SJCRH30 (cell line): ENCODE results near the gene GNAI3. TPM values are rescaled to one million over a fixed set of nuclear protein-coding genes. Genes with fewer than 3 reads are reported as not detected.
A peak's percentile ranks its signal among the peaks of the same experiment; 100 is the strongest.

Experiments
- DNase-seq, 2 experiments: peaks; one replicate each; pipeline ENCODE4 v3.0.0-alpha.2; 2015 to 2020
- H3K27ac ChIP-seq: fragments of 250-450 bp; sonication (Bioruptor Pico); 2 replicates; pipeline ENCODE4 v1.5.1; 2020; ENCODE audit warnings: mild to moderate bottlenecking, moderate library complexity
- H3K27me3 ChIP-seq: fragments of 250-450 bp; sonication (Bioruptor Pico); 2 replicates; pipeline ENCODE4 v1.5.1; 2020; ENCODE audit warnings: mild to moderate bottlenecking, moderate library complexity
- H3K36me3 ChIP-seq: fragments of 250-450 bp; sonication (Bioruptor Pico); 2 replicates; pipeline ENCODE4 v1.5.1; 2020; ENCODE audit warnings: mild to moderate bottlenecking, moderate library complexity
- H3K4me1 ChIP-seq: fragments of 250-450 bp; sonication (Bioruptor Pico); 2 replicates; pipeline ENCODE4 v1.5.1; 2020; ENCODE audit warnings: mild to moderate bottlenecking, moderate library complexity
- H3K4me3 ChIP-seq: fragments of 250-450 bp; sonication (Bioruptor Pico); 2 replicates; pipeline ENCODE4 v1.5.1; 2020; ENCODE audit warnings: mild to moderate bottlenecking, moderate library complexity
- H3K9me3 ChIP-seq: fragments of 250-450 bp; sonication (Bioruptor Pico); replicated peaks from 2 replicates; pipeline ENCODE4 v1.5.1; 2020; ENCODE audit warnings: mild to moderate bottlenecking, moderate library complexity
- total RNA-seq: library from RNA; depleted of rRNA; stranded (reverse); fragments of >200 nt; shearing (Covaris generic); gene quantifications from 2 replicates; pipeline ENCODE4 v1.2.3, GENCODE V29; 2014

The GNAI3 gene
- total RNA-seq, 1 experiment from 2014 or later = 13.4 TPM

DNA sequence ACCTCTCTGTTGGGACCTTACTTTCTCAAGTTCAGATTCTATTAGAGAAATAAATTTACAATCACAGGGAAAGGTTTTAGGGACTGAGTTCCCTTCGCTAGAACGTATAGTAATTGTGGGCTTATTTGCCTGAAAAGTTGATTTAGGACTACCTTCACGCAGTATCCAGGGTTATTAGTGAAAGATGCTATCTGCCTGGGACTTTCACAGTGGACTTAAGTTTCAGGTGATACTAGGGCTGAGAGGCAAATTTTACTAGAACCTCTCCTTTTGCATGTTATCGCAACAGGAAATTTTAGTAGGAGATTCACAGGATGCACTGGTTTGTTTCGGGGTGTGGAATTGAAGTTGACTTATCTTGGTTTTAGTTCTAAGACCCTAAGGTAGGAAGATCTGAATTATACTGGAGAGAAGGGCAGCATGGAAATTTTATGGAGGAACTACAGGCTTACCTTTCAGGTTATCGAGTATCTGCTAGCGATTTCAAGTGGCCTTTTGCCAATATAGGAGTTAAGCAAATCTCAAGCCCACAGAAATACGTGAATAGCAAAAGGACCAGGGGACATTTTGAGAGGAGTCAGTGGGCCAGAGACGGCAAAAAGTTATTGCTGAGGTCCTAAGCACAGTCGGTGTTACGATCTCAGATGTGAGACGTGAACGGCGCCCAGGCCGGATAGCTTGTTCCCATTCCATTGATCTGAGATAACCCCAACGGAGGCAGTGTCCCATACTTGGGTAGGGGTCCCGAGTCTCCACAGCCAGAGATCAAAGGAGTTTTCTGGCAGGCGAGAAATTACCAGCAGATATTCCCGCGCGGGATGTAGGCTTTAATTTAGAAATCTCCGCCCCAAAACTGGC is 723 bp upstream of the GNAI3 start:
- no peak for DNase-seq
- peaks cover 14% of the 10 kb centered on the region for H3K4me1 ChIP-seq
- no peaks in the 10 kb centered on the region for H3K36me3 ChIP-seq
- H3K4me3 ChIP-seq = peak overlapping the region; percentile 84
- H3K27me3 ChIP-seq = no peaks in the 10 kb centered on the region
- H3K9me3 ChIP-seq = no peaks in the 10 kb centered on the region
- H3K27ac ChIP-seq = peak overlapping the region; percentile 52

DNA sequence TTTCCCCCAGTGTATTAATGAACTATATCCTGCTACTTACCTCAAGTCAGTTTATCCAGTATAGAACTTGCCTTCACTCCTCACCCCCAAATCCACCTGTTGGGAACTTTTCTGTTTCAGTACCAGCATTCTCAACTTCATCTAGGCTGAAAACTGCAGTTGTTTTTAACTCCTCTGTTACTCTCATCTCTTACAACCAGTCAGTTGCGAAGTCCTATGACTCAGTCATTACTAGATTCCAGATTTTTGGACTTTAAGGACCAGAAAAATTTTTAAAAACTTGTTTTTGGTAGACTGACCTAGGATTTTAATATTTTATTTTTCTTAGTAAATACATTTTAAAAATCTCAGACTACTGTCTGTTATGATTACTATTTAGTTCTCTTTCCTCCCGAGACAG is 8.1 kb downstream of the GNAI3 start:
- Histone ChIP-seq H3K9me3 (no peaks in the 10 kb centered on the region), H3K27me3 (no peaks in the 10 kb centered on the region), H3K36me3 (no peaks in the 10 kb centered on the region), H3K4me1 (no peaks in the 10 kb centered on the region), H3K4me3 (no peak overlapping the region), H3K27ac (no peak overlapping the region)
- no peak for DNase-seq

- DNase-seq = no peak
- Histone ChIP-seq H3K4me3 (no peak overlapping the region), H3K4me1 (no peaks in the 10 kb centered on the region), H3K27ac (no peak overlapping the region), H3K9me3 (no peaks in the 10 kb centered on the region), H3K36me3 (no peaks in the 10 kb centered on the region), H3K27me3 (no peaks in the 10 kb centered on the region)
Observed at GRCh38 chr1:109557520-109557919, 9.1 kb downstream of the GNAI3 start.

DNA sequence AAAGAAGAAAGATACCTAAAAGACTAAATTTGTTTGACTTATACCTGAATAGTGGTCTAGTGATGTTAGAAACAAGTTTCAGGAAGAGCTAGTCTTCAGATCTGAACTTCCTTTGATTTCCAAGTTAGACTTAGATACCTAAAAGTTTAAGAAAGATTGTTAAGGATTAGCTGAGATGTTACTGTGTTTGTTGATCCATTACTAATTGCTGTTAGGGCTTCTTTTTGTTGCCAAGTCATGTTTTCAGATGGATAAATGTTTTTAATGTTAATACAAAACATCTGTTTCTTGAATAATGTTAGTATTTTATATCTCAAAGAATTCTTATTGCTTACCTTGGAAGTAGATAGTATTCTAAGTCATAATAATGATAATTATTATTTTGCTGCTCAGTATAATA is 11.6 kb downstream of the GNAI3 start:
- Histone ChIP-seq H3K36me3 (no peaks in the 10 kb centered on the region), H3K4me3 (no peak overlapping the region), H3K27me3 (no peaks in the 10 kb centered on the region), H3K4me1 (no peaks in the 10 kb centered on the region), H3K27ac (no peak overlapping the region), H3K9me3 (no peaks in the 10 kb centered on the region)
- DNase-seq = no peak

GRCh38 chr1:109564194-109564878 is 15.9 kb downstream of the GNAI3 start:
- no peak for DNase-seq

DNA sequence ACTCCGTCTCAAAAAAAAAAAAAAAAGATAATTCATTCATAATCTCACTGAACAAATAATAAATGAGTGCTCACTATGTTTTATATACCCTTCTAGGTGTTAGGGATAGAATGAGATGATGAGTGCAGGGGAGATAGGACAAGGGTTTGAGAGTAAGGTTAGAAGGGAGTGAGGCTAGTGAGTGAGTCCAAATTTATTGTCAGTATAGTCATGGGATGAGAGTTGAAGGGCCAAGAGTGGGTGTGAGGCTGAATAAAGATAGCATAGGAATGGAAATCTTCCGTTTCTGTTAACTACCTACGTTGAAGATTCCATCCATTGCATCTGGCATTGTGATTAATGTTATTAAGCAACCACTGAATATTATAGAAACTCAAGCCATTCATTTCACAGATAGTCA is 16.8 kb downstream of the GNAI3 start:
- Histone ChIP-seq H3K36me3 (no peaks in the 10 kb centered on the region), H3K27ac (no peak overlapping the region)

More at GRCh38 chr1:109564194-109564878, 15.9 kb downstream of the GNAI3 start:
- no peaks in the 10 kb centered on the region for H3K36me3 ChIP-seq
- no peaks in the 10 kb centered on the region for H3K9me3 ChIP-seq
- no peaks in the 10 kb centered on the region for H3K27me3 ChIP-seq
- no peak overlapping the region for H3K27ac ChIP-seq
- H3K4me1 ChIP-seq = no peaks in the 10 kb centered on the region
- no peak overlapping the region for H3K4me3 ChIP-seq

GRCh38 chr1:109566982-109567381 is 18.6 kb downstream of the GNAI3 start:
- Histone ChIP-seq H3K36me3 (no peaks in the 10 kb centered on the region), H3K27me3 (no peaks in the 10 kb centered on the region), H3K4me3 (no peak overlapping the region), H3K4me1 (no peaks in the 10 kb centered on the region), H3K27ac (no peak overlapping the region), H3K9me3 (no peaks in the 10 kb centered on the region)
- DNase-seq = no peak

More for the DNA sequence above, 16.8 kb downstream of the GNAI3 start:
- Histone ChIP-seq H3K9me3 (no peaks in the 10 kb centered on the region), H3K27me3 (no peaks in the 10 kb centered on the region), H3K4me3 (no peak overlapping the region), H3K4me1 (no peaks in the 10 kb centered on the region)
- DNase-seq = no peak

DNA sequence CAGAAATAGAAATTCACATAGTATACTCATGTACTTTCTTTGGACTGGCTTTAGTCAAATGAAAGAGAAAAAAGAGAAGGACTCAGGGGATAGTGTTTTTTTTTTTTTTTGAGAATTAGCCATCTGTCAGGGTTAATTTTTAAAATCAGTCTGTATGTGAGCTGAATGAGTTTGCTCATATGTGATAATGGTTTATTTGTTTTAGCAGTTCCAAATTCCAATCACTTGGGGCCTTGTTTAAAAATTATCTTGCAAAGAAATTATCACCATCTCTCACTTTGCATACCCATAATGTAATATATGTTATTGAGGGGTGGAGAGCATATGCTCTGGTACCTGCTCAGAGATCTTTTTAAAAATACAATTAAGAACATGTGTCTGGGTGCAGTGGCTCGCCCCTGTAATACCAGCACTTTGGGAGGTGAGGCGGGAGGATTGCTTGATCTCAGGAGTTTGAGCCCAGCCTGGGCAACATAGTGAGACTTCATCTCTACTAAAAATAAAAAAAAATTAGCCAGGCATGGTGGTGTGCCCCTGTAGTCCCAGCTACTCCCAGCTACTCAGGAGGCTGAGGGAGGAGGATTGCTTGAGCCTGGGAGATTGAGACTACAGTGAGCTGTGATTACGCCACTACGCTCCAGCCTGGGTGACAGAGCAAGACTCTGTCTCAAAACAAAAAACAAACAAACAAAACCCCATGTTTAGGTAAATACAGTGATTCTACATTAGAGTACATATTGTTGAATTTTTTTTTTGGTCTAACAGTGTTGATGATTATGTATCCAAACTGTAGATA is 19.7 kb downstream of the GNAI3 start:
- H3K9me3 ChIP-seq = no peaks in the 10 kb centered on the region
- H3K4me3 ChIP-seq = no peak overlapping the region
- H3K36me3 ChIP-seq = no peaks in the 10 kb centered on the region
- no peak for DNase-seq
- H3K27ac ChIP-seq = no peak overlapping the region
- no peaks in the 10 kb centered on the region for H3K4me1 ChIP-seq
- no peaks in the 10 kb centered on the region for H3K27me3 ChIP-seq

- no peak overlapping the region for H3K27ac ChIP-seq
- H3K36me3 ChIP-seq = no peaks in the 10 kb centered on the region
- H3K27me3 ChIP-seq = no peaks in the 10 kb centered on the region
- DNase-seq = no peak
- no peaks in the 10 kb centered on the region for H3K4me1 ChIP-seq
- no peak overlapping the region for H3K4me3 ChIP-seq
- no peaks in the 10 kb centered on the region for H3K9me3 ChIP-seq
Observed at GRCh38 chr1:109569323-109569722, 20.9 kb downstream of the GNAI3 start.

DNA sequence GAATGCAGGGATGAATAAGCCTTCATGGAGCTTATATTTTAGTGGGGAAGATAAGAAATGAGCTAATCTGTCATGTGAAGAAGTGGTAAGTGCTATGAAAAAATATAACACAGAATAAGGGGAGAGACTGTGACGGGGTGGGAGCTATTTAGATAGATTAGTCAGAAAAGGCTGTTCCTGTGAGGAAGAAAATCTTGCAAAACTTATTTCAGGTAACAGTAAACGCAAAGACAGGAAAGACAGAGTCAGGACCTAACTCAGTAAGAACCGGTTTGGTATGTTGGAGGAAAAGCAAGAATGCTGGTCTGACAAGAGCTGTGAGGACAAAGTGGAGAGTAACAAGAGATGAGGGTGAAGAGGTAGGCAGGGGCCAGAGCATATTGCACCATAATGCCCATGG is 22.0 kb downstream of the GNAI3 start:
- Histone ChIP-seq H3K27me3 (no peaks in the 10 kb centered on the region), H3K27ac (no peak overlapping the region), H3K4me1 (no peaks in the 10 kb centered on the region), H3K4me3 (no peak overlapping the region), H3K9me3 (no peaks in the 10 kb centered on the region), H3K36me3 (no peaks in the 10 kb centered on the region)
- DNase-seq = no peak

GRCh38 chr1:109573785-109574184 is 25.4 kb downstream of the GNAI3 start:
- Histone ChIP-seq H3K4me1 (peaks cover 3% of the 10 kb centered on the region), H3K4me3 (no peak overlapping the region), H3K36me3 (peaks cover 8% of the 10 kb centered on the region), H3K27ac (no peak overlapping the region), H3K9me3 (no peaks in the 10 kb centered on the region), H3K27me3 (no peaks in the 10 kb centered on the region)
- no peak for DNase-seq

GRCh38 chr1:109578947-109579443 is 30.6 kb downstream of the GNAI3 start:
- DNase-seq = no peak
- Histone ChIP-seq H3K4me1 (peaks cover 9% of the 10 kb centered on the region), H3K27ac (peak overlapping the region; percentile 19; the same call in 1 of the 2 replicates), H3K4me3 (no peak overlapping the region), H3K36me3 (peaks cover 38% of the 10 kb centered on the region), H3K27me3 (no peaks in the 10 kb centered on the region), H3K9me3 (no peaks in the 10 kb centered on the region)

DNA sequence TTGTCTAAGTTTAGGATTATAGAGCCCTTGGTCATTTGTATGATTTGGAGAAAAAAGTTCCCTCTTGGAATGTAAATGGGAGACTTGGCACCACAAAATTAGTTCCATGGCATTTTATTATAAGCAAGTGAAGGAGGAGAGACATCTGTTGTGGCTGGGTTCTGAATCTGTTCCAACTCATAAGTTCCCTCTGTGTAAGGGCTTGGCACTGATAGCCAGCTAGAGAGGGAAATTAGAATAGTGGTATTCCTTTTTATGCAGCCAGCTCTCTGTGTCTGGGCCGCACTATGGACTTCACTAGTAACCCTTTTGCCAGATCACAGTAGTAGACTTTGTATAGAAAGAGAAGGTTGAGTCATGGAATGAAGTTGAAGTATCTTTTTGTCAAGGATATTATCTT is 31.1 kb downstream of the GNAI3 start:
- H3K36me3 ChIP-seq = peaks cover 43% of the 10 kb centered on the region
- H3K4me1 ChIP-seq = peaks cover 9% of the 10 kb centered on the region
- peak overlapping the region; percentile 19; the same call in 1 of the 2 replicates for H3K27ac ChIP-seq
- no peak overlapping the region for H3K4me3 ChIP-seq
- no peaks in the 10 kb centered on the region for H3K9me3 ChIP-seq
- H3K27me3 ChIP-seq = no peaks in the 10 kb centered on the region
- peak; percentile 5 to 20 for DNase-seq

DNA sequence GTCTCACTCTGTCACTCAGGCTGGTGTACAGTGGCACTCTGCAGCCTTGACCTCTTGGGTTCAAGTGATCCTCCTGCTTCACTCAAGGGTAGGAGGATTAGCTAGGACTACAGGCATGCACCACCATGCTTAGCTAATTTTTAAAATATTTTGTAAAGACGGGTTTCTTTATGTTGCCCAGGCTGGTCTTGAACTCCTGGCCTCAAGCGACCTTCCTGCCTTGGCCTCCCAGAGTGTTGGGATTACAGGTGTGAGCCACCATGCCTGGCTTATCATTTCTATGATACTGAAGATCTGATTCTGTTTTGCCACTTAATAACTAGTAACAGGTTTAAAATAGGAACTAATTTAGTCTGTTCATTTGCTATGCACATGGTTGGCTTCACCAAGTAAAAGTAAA is 33.6 kb downstream of the GNAI3 start:
- H3K27ac ChIP-seq = no peak overlapping the region
- no peak for DNase-seq
- peaks cover 61% of the 10 kb centered on the region for H3K36me3 ChIP-seq
- H3K27me3 ChIP-seq = no peaks in the 10 kb centered on the region
- H3K4me3 ChIP-seq = no peak overlapping the region
- no peaks in the 10 kb centered on the region for H3K9me3 ChIP-seq
- H3K4me1 ChIP-seq = peaks cover 9% of the 10 kb centered on the region

DNA sequence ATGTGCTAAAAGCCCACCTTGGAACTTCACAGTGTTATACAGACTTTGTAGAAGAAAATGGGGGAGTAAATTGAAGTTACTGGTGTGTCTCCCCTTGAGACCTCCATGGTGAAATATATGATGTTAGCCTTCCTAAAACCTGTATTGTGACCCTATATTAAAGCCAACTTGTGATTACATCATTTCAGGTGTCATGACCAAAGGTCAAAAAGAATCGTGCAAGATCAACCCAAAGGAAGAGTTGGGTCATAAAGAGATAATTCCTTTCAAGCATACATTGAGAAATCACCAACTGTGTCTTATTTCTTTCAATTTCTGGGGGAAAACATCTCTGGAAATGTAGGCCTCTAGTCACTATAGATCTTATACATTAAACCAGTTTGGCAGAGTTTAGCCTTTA is 36.4 kb downstream of the GNAI3 start:
- H3K27ac ChIP-seq = no peak overlapping the region
- no peaks in the 10 kb centered on the region for H3K4me1 ChIP-seq
- no peaks in the 10 kb centered on the region for H3K27me3 ChIP-seq
- no peak overlapping the region for H3K4me3 ChIP-seq
- H3K9me3 ChIP-seq = no peaks in the 10 kb centered on the region
- no peak for DNase-seq
- peaks cover 59% of the 10 kb centered on the region for H3K36me3 ChIP-seq
